ENCODE measurements around the gene GJD4.

GJD4 gene, protein sequence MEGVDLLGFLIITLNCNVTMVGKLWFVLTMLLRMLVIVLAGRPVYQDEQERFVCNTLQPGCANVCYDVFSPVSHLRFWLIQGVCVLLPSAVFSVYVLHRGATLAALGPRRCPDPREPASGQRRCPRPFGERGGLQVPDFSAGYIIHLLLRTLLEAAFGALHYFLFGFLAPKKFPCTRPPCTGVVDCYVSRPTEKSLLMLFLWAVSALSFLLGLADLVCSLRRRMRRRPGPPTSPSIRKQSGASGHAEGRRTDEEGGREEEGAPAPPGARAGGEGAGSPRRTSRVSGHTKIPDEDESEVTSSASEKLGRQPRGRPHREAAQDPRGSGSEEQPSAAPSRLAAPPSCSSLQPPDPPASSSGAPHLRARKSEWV

DNA sequence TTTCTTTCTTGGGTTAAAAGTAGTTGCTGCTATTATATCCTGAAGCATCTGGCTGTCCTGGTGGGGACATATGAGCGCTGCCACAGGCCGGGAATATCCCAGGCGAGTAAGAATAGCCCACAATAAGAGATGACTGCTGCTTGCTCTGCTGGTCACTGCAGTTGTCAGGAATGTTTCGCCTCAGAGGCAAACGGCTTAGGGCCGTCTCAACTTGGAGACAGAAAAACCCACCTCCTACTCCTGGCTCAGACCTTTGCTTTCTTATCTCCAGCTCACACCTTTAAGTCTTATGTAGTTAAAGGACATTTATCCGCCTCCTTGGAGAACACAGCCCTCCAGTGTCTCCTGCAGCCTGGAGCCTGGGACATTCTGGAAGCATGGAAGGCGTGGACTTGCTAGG lies at the start of gene GJD4:
Gene GJD4 (plus strand): TSS at position 151 of the 400 bp plus-strand sequence. CDS start 227 bp downstream, at position 378.
- Mint-ChIP-seq H3K9me3 (peaks cover 9% of the 10 kb centered on the region), H3K4me3 (peak within 1 kb of the TSS; percentile 13 to 90 (median 79)), H3K36me3 (ENCODE audit: low read depth) (no peaks in the 10 kb centered on the region), H3K27ac (peak within 1 kb of the TSS in 1 of 3 experiments; percentile 15), H3K27me3 (ENCODE audit: low read depth) (peaks cover 7% of the 10 kb centered on the region), H3K4me1 (peaks cover 20% of the 10 kb centered on the region)
- TF ChIP-seq, protein P1, sequence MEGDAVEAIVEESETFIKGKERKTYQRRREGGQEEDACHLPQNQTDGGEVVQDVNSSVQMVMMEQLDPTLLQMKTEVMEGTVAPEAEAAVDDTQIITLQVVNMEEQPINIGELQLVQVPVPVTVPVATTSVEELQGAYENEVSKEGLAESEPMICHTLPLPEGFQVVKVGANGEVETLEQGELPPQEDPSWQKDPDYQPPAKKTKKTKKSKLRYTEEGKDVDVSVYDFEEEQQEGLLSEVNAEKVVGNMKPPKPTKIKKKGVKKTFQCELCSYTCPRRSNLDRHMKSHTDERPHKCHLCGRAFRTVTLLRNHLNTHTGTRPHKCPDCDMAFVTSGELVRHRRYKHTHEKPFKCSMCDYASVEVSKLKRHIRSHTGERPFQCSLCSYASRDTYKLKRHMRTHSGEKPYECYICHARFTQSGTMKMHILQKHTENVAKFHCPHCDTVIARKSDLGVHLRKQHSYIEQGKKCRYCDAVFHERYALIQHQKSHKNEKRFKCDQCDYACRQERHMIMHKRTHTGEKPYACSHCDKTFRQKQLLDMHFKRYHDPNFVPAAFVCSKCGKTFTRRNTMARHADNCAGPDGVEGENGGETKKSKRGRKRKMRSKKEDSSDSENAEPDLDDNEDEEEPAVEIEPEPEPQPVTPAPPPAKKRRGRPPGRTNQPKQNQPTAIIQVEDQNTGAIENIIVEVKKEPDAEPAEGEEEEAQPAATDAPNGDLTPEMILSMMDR (IDR thresholded peaks at IDR 0.05; ENCODE audit: unreplicated experiment in 3 of 3), result no peak

DNA sequence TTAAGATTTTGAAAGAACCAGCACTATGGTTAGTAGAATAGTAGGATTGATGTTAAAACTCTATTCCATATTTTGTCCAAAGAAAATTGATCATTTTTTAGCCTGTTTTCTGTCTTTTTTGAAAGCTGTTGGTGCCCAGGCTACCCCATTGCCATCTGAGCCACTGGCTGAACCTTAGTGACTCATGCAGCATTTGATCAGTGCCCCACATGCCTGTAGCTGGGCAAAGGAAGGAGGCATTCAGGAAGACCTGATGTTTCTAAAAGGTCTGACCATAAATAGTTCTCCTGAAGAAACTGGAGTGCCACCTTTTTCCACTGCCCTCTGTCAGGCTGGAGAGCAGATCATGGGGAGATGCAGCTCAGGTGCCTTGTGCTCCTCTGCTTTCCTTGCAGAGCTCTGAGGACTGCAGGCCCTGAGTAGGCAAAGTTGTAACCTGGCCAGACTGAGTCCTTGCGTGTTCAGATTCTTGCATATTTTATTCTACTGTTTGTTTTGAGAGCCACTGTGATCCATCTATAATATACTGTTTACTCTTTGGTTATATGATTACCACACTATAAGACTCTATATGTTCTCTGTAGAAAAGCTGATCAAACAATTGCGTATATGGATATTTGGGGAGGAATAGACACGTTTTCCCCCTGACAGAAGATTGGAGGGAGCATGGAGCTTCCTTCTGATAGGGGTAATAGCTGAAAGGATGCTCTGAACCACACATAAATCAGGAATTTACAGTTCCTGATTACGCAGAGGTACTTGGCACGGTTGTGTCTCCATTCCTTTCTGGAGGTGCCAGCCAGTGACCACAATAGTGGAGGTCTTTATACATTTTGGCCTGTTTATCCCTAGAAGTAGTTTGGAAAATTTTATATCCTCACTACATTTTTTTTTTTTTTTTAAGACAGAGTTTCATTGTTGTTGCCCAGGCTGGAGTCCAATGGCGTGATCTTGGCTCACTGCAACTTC lies 48.9 kb upstream of the GJD4 start:
- H3K27me3 Mint-ChIP-seq (ENCODE audit: low read depth), result no peaks in the 10 kb centered on the region
- H3K4me3 Mint-ChIP-seq, result no peak overlapping the region
- peaks cover 25% of the 10 kb centered on the region for H3K36me3 Mint-ChIP-seq (ENCODE audit: low read depth)
- TF ChIP-seq, protein P1 (IDR thresholded peaks at IDR 0.05; ENCODE audit: unreplicated experiment in 3 of 3), result no peak
- H3K27ac Mint-ChIP-seq, result no peak overlapping the region
- H3K9me3 Mint-ChIP-seq, result no peaks in the 10 kb centered on the region
- H3K4me1 Mint-ChIP-seq, result peaks cover 31% of the 10 kb centered on the region

DNA sequence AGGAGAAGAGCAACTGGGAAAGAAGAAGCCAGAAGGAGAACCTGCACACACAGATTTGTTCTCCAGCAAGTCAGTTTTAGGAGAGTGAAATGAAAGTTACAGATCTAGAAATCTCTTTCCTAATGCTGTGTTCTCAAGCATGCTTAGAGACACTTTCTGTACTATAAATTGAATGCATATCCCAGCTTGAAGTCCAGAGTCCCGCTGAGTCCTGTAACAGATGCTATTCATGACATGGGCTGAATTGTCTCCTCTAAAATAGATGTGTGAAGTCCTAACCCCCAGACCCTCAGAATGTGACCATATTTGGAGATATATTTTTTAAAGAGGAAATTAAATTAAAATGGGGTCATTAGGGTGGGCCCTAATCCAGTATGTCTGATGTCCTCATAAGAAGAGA lies 46.9 kb upstream of the GJD4 start:
- no peak overlapping the region for H3K27ac Mint-ChIP-seq
- H3K27me3 Mint-ChIP-seq (ENCODE audit: low read depth), result no peaks in the 10 kb centered on the region
- H3K9me3 Mint-ChIP-seq, result no peaks in the 10 kb centered on the region
- TF ChIP-seq, protein P1 (IDR thresholded peaks at IDR 0.05; ENCODE audit: unreplicated experiment in 3 of 3), result no peak
- H3K4me3 Mint-ChIP-seq, result no peak overlapping the region
- peaks cover 34% of the 10 kb centered on the region for H3K36me3 Mint-ChIP-seq (ENCODE audit: low read depth)
- H3K4me1 Mint-ChIP-seq, result peaks cover 30% of the 10 kb centered on the region

DNA sequence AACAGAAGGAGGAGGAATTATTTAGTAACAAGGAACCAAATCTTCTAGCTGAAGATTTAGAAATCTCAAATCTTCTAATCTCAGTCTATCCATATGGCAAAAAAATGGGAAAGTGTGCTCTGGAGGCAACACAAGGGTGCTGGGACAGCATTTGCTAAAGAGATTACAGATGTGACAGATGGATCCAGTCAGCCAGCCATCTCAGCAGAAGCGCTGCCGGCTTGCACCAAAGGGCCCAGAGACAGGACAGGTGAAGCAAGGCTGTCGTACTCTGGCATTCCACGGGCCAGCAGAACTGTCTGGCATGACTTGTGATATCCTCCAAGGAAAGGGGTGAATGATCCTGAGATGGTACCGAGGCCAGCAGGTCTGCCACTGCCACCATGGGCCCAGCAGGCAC lies 45.7 kb upstream of the GJD4 start:
- Mint-ChIP-seq H3K9me3 (no peaks in the 10 kb centered on the region), H3K4me1 (peaks cover 30% of the 10 kb centered on the region), H3K4me3 (no peak overlapping the region), H3K27me3 (ENCODE audit: low read depth) (no peaks in the 10 kb centered on the region), H3K36me3 (ENCODE audit: low read depth) (peaks cover 34% of the 10 kb centered on the region), H3K27ac (no peak overlapping the region)
- TF ChIP-seq, protein P1 (IDR thresholded peaks at IDR 0.05; ENCODE audit: unreplicated experiment in 3 of 3), result no peak

DNA sequence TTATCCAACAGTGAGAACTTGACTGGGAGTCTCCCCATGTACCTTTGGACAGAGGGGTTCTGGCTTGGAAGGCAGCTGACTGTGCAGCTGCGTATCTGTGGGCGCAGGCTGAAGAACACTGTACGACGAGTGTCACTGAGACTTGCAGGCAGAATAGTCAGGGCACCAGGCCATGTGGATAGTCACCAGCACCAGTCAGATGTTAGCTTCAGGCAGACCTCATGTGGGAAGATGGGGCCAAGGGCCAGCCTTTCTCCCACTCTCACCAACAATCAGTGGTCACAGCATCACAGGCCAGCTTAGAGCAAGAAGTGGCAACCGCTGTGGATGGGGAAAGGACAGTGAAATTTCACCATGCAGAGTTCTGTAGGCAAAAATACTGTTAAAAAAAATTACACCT lies 43.4 kb upstream of the GJD4 start:
- no peaks in the 10 kb centered on the region for H3K9me3 Mint-ChIP-seq
- TF ChIP-seq, protein P1 (IDR thresholded peaks at IDR 0.05; ENCODE audit: unreplicated experiment in 3 of 3), result no peak
- H3K4me3 Mint-ChIP-seq, result no peak overlapping the region
- H3K27ac Mint-ChIP-seq, result peak overlapping the region in 2 of 3 experiments; percentile 24 to 65
- no peaks in the 10 kb centered on the region for H3K27me3 Mint-ChIP-seq (ENCODE audit: low read depth)
- peaks cover 39% of the 10 kb centered on the region for H3K4me1 Mint-ChIP-seq
- peaks cover 35% of the 10 kb centered on the region for H3K36me3 Mint-ChIP-seq (ENCODE audit: low read depth)
